OCI-LY3 (cell line): ENCODE results near the gene RAB25.

ENCODE experiments used
- CTCF ChIP-seq: fragments of 200-600, 300-600 bp; sonication (generic); IDR thresholded peaks from 2 replicates; pipeline ENCODE4 v1.5.1; 2014; ENCODE audit warnings: antibody characterized with exemption, low read length, low read depth
- EZH2phosphoT487 ChIP-seq: fragments of 200-600 bp; shearing (Covaris generic); IDR thresholded peaks from 2 replicates; pipeline ENCODE4 v1.6.1; 2018; ENCODE audit warnings: antibody characterized with exemption, mixed run types, low read depth

- TF ChIP-seq CTCF (no peak), EZH2phosphoT487 (no peak)
Observed at GRCh38 chr1:156051011-156051725, 9.8 kb upstream of the RAB25 start.
